Measurements from ENCODE around the gene TNIK. TPM values are rescaled to one million over a fixed set of nuclear protein-coding genes. Genes with fewer than 3 reads are reported as not detected.

TNIK gene
- total RNA-seq, 1 donor from 2014 or later, result 15.5 TPM

GRCh38 chr3:171061749-171062148 lies 398.5 kb downstream of the TNIK start:
- no peaks in the 10 kb centered on the region for H3K9me3 Mint-ChIP-seq (ENCODE audit: unreplicated experiment)
- DNase-seq (ENCODE audit: extremely low spot score, unreplicated experiment), result no peak
- H3K27ac Mint-ChIP-seq (ENCODE audit: unreplicated experiment), result no peak overlapping the region
- H3K4me1 Mint-ChIP-seq (ENCODE audit: unreplicated experiment), result no peaks in the 10 kb centered on the region
- H3K4me3 Mint-ChIP-seq (ENCODE audit: unreplicated experiment), result no peak overlapping the region
- no peaks in the 10 kb centered on the region for H3K27me3 Mint-ChIP-seq (ENCODE audit: unreplicated experiment)
- H3K36me3 Mint-ChIP-seq (ENCODE audit: unreplicated experiment), result peaks cover 18% of the 10 kb centered on the region
- no peak for TF ChIP-seq CTCF (IDR thresholded peaks at IDR 0.05)

- no peaks in the 10 kb centered on the region for H3K9me3 Mint-ChIP-seq (ENCODE audit: unreplicated experiment)
- H3K27ac Mint-ChIP-seq (ENCODE audit: unreplicated experiment), result no peak overlapping the region
- H3K36me3 Mint-ChIP-seq (ENCODE audit: unreplicated experiment), result peaks cover 8% of the 10 kb centered on the region
- H3K4me3 Mint-ChIP-seq (ENCODE audit: unreplicated experiment), result no peak overlapping the region
- H3K4me1 Mint-ChIP-seq (ENCODE audit: unreplicated experiment), result no peaks in the 10 kb centered on the region
- DNase-seq (ENCODE audit: extremely low spot score, unreplicated experiment), result no peak
- H3K27me3 Mint-ChIP-seq (ENCODE audit: unreplicated experiment), result no peaks in the 10 kb centered on the region
- TF ChIP-seq CTCF (IDR thresholded peaks at IDR 0.05), result no peak
These were observed 400.2 kb downstream of the TNIK start for GRCh38 chr3:171059978-171060377.

GRCh38 chr3:171058873-171059603 lies 401.2 kb downstream of the TNIK start:
- H3K36me3 Mint-ChIP-seq (ENCODE audit: unreplicated experiment), result peaks cover 8% of the 10 kb centered on the region
- H3K4me1 Mint-ChIP-seq (ENCODE audit: unreplicated experiment), result peaks cover 3% of the 10 kb centered on the region
- no peaks in the 10 kb centered on the region for H3K9me3 Mint-ChIP-seq (ENCODE audit: unreplicated experiment)
- no peak for TF ChIP-seq CTCF (IDR thresholded peaks at IDR 0.05)
- DNase-seq (ENCODE audit: extremely low spot score, unreplicated experiment), result no peak
- no peak overlapping the region for H3K4me3 Mint-ChIP-seq (ENCODE audit: unreplicated experiment)
- H3K27me3 Mint-ChIP-seq (ENCODE audit: unreplicated experiment), result no peaks in the 10 kb centered on the region
- no peak overlapping the region for H3K27ac Mint-ChIP-seq (ENCODE audit: unreplicated experiment)

GRCh38 chr3:171058058-171058457 lies 402.1 kb downstream of the TNIK start:
- Mint-ChIP-seq H3K27me3 (ENCODE audit: unreplicated experiment) (no peaks in the 10 kb centered on the region), H3K36me3 (ENCODE audit: unreplicated experiment) (peaks cover 8% of the 10 kb centered on the region), H3K27ac (ENCODE audit: unreplicated experiment) (no peak overlapping the region), H3K4me3 (ENCODE audit: unreplicated experiment) (no peak overlapping the region), H3K4me1 (ENCODE audit: unreplicated experiment) (peaks cover 5% of the 10 kb centered on the region), H3K9me3 (ENCODE audit: unreplicated experiment) (no peaks in the 10 kb centered on the region)
- no peak for TF ChIP-seq CTCF (IDR thresholded peaks at IDR 0.05)
- no peak for DNase-seq (ENCODE audit: extremely low spot score, unreplicated experiment)

GRCh38 chr3:171057072-171057471 lies 403.1 kb downstream of the TNIK start:
- Mint-ChIP-seq H3K9me3 (ENCODE audit: unreplicated experiment) (no peaks in the 10 kb centered on the region), H3K27me3 (ENCODE audit: unreplicated experiment) (no peaks in the 10 kb centered on the region), H3K36me3 (ENCODE audit: unreplicated experiment) (peaks cover 6% of the 10 kb centered on the region), H3K4me1 (ENCODE audit: unreplicated experiment) (peaks cover 5% of the 10 kb centered on the region), H3K27ac (ENCODE audit: unreplicated experiment) (no peak overlapping the region), H3K4me3 (ENCODE audit: unreplicated experiment) (no peak overlapping the region)
- no peak for TF ChIP-seq CTCF (IDR thresholded peaks at IDR 0.05)
- DNase-seq (ENCODE audit: extremely low spot score, unreplicated experiment), result no peak
